Right atrium auricular region (tissue), 2 donors: ENCODE results near the gene DPP4. TPM values are rescaled to one million over a fixed set of nuclear protein-coding genes. Genes with fewer than 3 reads are reported as not detected.

Source experiments
- DNase-seq: peaks from one replicate; pipeline ENCODE4 v3.0.0-alpha.2; 2019; ENCODE audit warnings: low spot score
- H3K27ac ChIP-seq, 2 donors: fragments of 200-600 bp; sonication (generic); 1 replicate in 1 of 2; 2 replicates in 1 of 2; pipeline ENCODE4 v1.5.1; 2016 to 2019
- H3K27me3 ChIP-seq, 2 donors: fragments of 200-600 bp; sonication (generic); one replicate each; pipeline versions ENCODE4 v1.5.1 to v1.6.0; 2017 to 2019
- H3K36me3 ChIP-seq: fragments of 200-600 bp; sonication (generic); one replicate; pipeline ENCODE4 v1.5.1; 2016
- H3K4me1 ChIP-seq, 2 donors: fragments of 200-600 bp; sonication (generic); one replicate each; pipeline versions ENCODE4 v1.5.1 to v1.6.0; 2017 to 2019
- H3K4me3 ChIP-seq, 2 donors: fragments of 200-600 bp; sonication (generic); 1 replicate in 1 of 2; 2 replicates in 1 of 2; pipeline ENCODE4 v1.5.1; 2017 to 2019; ENCODE audit warnings: mild to moderate bottlenecking in 1 of 2, moderate library complexity in 1 of 2
- H3K9me3 ChIP-seq, 2 donors: fragments of 200-600 bp; sonication (generic); one replicate each; pipeline ENCODE4 v1.5.1; 2019
- CTCF ChIP-seq, 2 donors: fragments of 200-600 bp; sonication (generic); IDR thresholded peaks; one replicate each; pipeline ENCODE4 v1.5.1; 2019; ENCODE audit warnings: antibody characterized with exemption in 2 of 2
- total RNA-seq, 2 donors: library from RNA; depleted of rRNA; stranded (reverse); fragments of >200 nt; gene quantifications; one replicate each; pipeline ENCODE4 v1.1.0, GENCODE V29; 2016

DPP4 gene
- total RNA-seq, 2 donors from 2014 or later, result 4.5 to 6.8 TPM

- no peak for TF ChIP-seq CTCF (IDR thresholded peaks at IDR 0.05)
These were observed 102.5 kb downstream of the DPP4 start for GRCh38 chr2:161971551-161971950.

GRCh38 chr2:161969159-161969558, 104.9 kb downstream of the DPP4 start:
- Histone ChIP-seq H3K27me3 (no peaks in the 10 kb centered on the region), H3K27ac (no peak overlapping the region), H3K9me3 (no peaks in the 10 kb centered on the region), H3K4me1 (no peaks in the 10 kb centered on the region), H3K4me3 (no peak overlapping the region), H3K36me3 (no peaks in the 10 kb centered on the region)
- no peak for TF ChIP-seq CTCF (IDR thresholded peaks at IDR 0.05)
- no peak for DNase-seq

More at GRCh38 chr2:161971551-161971950, 102.5 kb downstream of the DPP4 start:
- H3K27me3 ChIP-seq, result no peaks in the 10 kb centered on the region
- no peaks in the 10 kb centered on the region for H3K9me3 ChIP-seq
- DNase-seq, result no peak
- no peaks in the 10 kb centered on the region for H3K4me1 ChIP-seq
- no peak overlapping the region for H3K27ac ChIP-seq
- H3K36me3 ChIP-seq, result no peaks in the 10 kb centered on the region
- H3K4me3 ChIP-seq, result no peak overlapping the region

GRCh38 chr2:161965994-161966393, 108.0 kb downstream of the DPP4 start:
- no peak overlapping the region for H3K4me3 ChIP-seq
- no peaks in the 10 kb centered on the region for H3K4me1 ChIP-seq
- DNase-seq, result no peak
- H3K9me3 ChIP-seq, result no peaks in the 10 kb centered on the region
- H3K27me3 ChIP-seq, result no peaks in the 10 kb centered on the region
- H3K27ac ChIP-seq, result no peak overlapping the region
- no peaks in the 10 kb centered on the region for H3K36me3 ChIP-seq
- no peak for TF ChIP-seq CTCF (IDR thresholded peaks at IDR 0.05)

GRCh38 chr2:161964160-161964559, 109.9 kb downstream of the DPP4 start:
- H3K36me3 ChIP-seq, result no peaks in the 10 kb centered on the region
- TF ChIP-seq CTCF (IDR thresholded peaks at IDR 0.05), result no peak
- no peak for DNase-seq

GRCh38 chr2:161962160-161962559, 111.9 kb downstream of the DPP4 start:
- H3K9me3 ChIP-seq, result no peaks in the 10 kb centered on the region
- no peaks in the 10 kb centered on the region for H3K36me3 ChIP-seq
- H3K27ac ChIP-seq, result no peak overlapping the region
- no peaks in the 10 kb centered on the region for H3K4me1 ChIP-seq
- H3K4me3 ChIP-seq, result no peak overlapping the region
- TF ChIP-seq CTCF (IDR thresholded peaks at IDR 0.05), result no peak
- DNase-seq, result no peak
- no peaks in the 10 kb centered on the region for H3K27me3 ChIP-seq

More at GRCh38 chr2:161964160-161964559, 109.9 kb downstream of the DPP4 start:
- Histone ChIP-seq H3K27ac (no peak overlapping the region), H3K4me1 (no peaks in the 10 kb centered on the region), H3K4me3 (no peak overlapping the region), H3K9me3 (no peaks in the 10 kb centered on the region), H3K27me3 (no peaks in the 10 kb centered on the region)

- Histone ChIP-seq H3K36me3 (no peaks in the 10 kb centered on the region), H3K9me3 (no peaks in the 10 kb centered on the region), H3K27me3 (no peaks in the 10 kb centered on the region), H3K27ac (no peak overlapping the region), H3K4me3 (no peak overlapping the region), H3K4me1 (no peaks in the 10 kb centered on the region)
- no peak for TF ChIP-seq CTCF (IDR thresholded peaks at IDR 0.05)
- DNase-seq, result no peak
These were observed 113.0 kb downstream of the DPP4 start for GRCh38 chr2:161961061-161961460.
